ENCODE measurements around the gene CCDC86.
A peak's percentile ranks its signal among the peaks of the same experiment; 100 is the strongest.

The CCDC86 gene

DNA sequence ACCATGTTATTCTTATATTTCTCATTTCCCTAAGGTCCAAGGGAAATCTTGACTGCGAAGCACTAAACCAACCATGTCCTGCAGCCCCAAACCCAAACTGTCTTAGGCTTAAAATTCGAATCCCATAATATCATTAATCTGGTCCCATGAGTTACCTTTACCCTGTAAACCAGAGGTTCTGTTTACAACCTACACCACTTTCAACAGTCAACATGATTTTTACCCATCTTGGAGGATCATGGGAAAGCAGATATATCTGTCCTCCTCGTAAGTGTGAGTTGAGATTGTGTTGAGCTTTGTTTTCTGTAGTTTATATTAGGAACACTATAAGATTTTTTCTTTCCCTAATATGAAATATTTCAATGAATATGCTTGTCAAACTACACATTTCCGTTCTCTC lies 58.1 kb downstream of the CCDC86 start:
- Mint-ChIP-seq H3K27ac (peak overlapping the region; percentile 48), H3K36me3 (ENCODE audit: low read depth) (peaks cover 99% of the 10 kb centered on the region), H3K4me3 (no peak overlapping the region)

More for the DNA sequence above, 58.1 kb downstream of the CCDC86 start:
- Mint-ChIP-seq H3K27me3 (no peaks in the 10 kb centered on the region), H3K9me3 (no peaks in the 10 kb centered on the region), H3K4me1 (ENCODE audit: low read depth) (peaks cover 33% of the 10 kb centered on the region)
- DNase-seq, result no peak

Data from activated T-cell treated with anti-CD3 and anti-CD28 coated beads, Interleukin-2, amount 50 U/mL, for 24 hours (primary cell).